T47D (cell line): ENCODE data around the gene RNASEH2B.

Source experiments
- DNase-seq, 2 experiments: peaks; one replicate each; pipeline versions ENCODE4 v3.0.0 to v3.0.0-alpha.2; 2011 to 2012; ENCODE audit warnings: low read depth in 1 of 2, low spot score in 1 of 2
- JUND ChIP-seq: IDR thresholded peaks from 2 replicates; pipeline ENCODE4 v1.6.1; 2012; ENCODE audit warnings: low read depth
- in situ Hi-C: cut with HindIII; loops from 2 replicates; pipeline ENCODE4 v1.10.0; 2016; ENCODE audit warnings: low sequenced_read_pairs, low pct_unique_long_range_greater_than_20kb

The RNASEH2B gene

DNA sequence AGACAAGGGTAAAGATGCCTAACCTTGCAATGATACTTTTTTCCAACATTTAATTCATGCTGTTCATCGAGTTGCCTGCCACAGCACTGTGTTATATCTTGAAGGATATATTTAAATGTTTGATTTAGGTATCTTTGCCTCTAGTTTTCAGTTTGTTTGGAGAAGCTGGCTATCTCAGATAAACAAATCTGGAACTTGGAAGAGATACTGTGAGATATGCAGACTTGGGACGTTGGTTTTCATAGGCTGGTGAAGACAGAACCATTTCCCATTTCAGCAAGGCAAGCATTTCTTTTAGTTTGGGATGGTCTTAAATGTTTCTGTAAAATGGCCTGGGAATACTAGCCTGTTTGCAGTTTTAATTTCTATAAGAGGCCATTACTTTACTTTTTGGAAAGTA is 3.3 kb downstream of the RNASEH2B start:
- in situ Hi-C loops: no loop called here
- DNase-seq: no peak
- no peak for TF ChIP-seq JUND

DNA sequence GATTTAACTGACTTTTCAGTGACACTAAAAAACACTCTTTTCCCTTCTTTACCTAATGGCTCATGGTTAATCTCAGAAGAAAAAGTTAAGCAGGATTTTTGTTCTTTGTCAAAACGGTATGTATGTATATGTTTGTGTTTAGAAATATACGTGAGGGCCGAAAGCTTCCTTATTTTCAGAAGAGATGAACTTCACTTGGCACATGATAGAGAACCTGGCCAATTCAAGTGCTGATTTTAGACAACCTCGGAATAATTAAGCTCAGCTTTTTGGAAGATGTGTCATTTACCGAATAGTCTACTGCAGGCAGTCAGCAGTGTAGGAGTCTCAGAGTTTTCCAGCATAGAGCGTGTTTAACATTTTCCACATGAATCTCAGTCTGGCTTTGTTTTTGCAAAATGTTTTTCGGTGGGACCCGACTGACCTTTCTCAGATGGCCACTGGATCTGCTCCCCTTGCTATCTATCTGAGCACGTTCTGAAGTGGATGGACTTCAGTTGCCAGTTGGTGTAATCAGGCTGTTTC is 4.6 kb downstream of the RNASEH2B start:
- TF ChIP-seq JUND: no peak
- DNase-seq: no peak
- in situ Hi-C loops: no loop called here

DNA sequence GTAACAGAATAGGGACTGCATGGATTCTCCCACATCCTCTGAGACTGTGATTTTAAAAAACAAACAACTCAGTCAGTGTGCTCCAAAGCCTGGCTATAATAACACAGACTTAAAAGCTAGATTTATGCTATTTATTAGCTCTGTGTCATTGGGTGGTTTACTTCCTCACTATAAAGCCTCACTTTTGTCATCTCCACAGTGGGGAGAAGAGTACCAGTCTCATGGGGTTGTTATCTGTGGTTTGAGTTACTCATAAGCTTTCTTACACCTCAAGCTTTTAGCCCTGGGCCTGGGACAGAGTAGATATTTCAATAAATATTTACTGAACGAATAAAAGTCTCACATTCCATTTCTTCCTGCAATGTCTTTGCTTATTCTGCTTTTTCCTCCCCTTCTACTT is 5.3 kb downstream of the RNASEH2B start:
- TF ChIP-seq JUND: no peak
- DNase-seq: no peak
- in situ Hi-C loops: no loop called here

DNA sequence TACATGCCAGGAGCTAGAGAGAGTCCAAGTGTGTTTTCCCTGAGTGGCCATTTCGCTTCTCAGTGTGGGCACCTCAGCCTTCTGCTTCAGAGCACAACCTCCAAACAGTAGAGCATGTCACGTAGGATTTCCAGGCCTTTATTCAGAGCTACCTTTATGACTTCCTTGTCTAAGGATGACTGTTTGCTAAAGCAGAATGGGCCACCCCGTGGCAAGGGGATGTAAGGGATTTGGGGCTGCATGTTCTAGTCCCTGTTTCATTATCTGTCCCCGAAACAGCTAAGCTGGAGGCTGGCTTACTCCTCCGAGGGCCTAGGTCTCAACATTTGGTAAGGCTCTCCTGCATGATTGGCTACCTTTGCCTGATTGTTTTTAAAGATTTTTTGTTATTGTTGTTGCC is 6.0 kb downstream of the RNASEH2B start:
- in situ Hi-C loops: no loop called here
- TF ChIP-seq JUND: no peak
- DNase-seq: peak in 1 of 2 experiments; percentile 11

GRCh38 chr13:50916701-50917184 is 7.2 kb downstream of the RNASEH2B start:
- TF ChIP-seq JUND: no peak
- DNase-seq: no peak
- in situ Hi-C loops: no loop called here

GRCh38 chr13:50917572-50917971 is 8.0 kb downstream of the RNASEH2B start:
- in situ Hi-C loops: no loop called here
- no peak for DNase-seq
- no peak for TF ChIP-seq JUND

- DNase-seq: no peak
- in situ Hi-C loops: no loop called here
- no peak for TF ChIP-seq JUND
These were observed 9.0 kb downstream of the RNASEH2B start for GRCh38 chr13:50918567-50918966.

DNA sequence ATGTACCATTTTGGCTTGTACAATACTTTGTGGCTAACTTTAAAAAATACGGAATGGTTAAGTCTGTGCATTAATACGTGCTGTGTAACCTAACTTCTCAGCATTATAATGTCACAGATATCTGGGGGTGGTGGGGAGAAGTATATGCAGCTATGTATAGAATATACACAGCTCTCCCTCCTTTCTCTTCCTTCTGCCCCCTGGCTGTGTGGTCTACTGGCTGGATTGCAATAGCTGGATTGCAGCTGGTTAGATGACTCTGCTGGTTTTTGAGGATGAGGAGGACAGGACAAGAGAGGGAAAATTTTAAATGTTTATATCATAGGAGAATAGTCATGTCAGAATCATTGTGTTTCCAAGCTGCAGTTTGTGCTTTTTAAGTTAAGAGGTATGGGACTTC is 9.7 kb downstream of the RNASEH2B start:
- DNase-seq: no peak
- in situ Hi-C loops: no loop called here
- TF ChIP-seq JUND: no peak

- no peak for DNase-seq
- TF ChIP-seq JUND: no peak
- in situ Hi-C loops: no loop called here
These were observed 12.1 kb downstream of the RNASEH2B start for GRCh38 chr13:50921706-50922105.

DNA sequence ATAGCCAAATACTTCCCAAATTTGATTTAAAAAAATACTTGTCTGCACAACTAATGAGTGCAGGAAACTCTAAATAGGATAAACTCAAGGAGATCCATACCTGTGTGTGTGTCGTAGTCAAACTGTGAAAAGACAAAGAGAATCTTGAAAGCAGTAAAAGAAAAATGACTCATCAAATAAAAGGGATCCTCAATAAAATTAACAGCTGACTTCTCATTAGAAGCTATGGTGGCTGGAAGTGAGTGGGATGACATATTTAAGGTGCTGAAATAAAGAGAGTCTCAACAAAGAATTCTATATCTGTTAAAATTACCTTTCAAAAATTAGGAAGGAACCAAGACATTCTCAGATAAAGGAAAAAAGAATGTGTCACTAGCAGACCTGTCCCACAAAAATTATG is 13.7 kb downstream of the RNASEH2B start:
- no peak for DNase-seq
- TF ChIP-seq JUND: no peak
- in situ Hi-C loops: no loop called here

DNA sequence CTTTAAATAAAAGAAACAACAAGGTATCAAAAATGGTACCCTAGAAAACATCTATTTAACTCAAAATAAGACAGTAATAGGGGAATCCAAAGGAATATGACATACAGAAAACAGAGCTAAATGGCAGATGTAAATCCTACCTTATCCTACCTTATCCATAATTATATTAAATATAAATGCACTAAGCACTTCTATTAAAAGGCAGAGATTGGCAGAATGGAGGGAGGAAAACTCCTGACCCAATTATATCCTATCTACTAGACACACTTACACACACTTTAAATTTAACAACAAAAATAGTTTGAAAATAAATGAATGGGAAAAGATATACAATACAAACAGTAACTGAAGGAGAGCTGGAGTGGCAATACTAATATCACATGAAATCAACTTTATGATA is 14.4 kb downstream of the RNASEH2B start:
- DNase-seq: no peak
- in situ Hi-C loops: no loop called here
- no peak for TF ChIP-seq JUND

- in situ Hi-C loops: no loop called here
- no peak for DNase-seq
- TF ChIP-seq JUND: no peak
These were observed 18.1 kb downstream of the RNASEH2B start for GRCh38 chr13:50927701-50928100.

- no peak for TF ChIP-seq JUND
- in situ Hi-C loops: no loop called here
- DNase-seq: no peak
These were observed 18.5 kb downstream of the RNASEH2B start for GRCh38 chr13:50928102-50928501.
